HuH-7.5 (cell line): Measurements from ENCODE around the gene ATP11A.
"Not testable (repeated sequence)": the region's sequence is repeated elsewhere in the genome, so short reads cannot be mapped to it uniquely, and the experiment has no call there.

ENCODE experiments used
- DNase-seq: peaks from one replicate; pipeline ENCODE4 v3.0.0; 2011; ENCODE audit warnings: low spot score

Gene ATP11A

GRCh38 chr13:112841303-112842015, 151.6 kb downstream of the ATP11A start:
- DNase-seq, result not testable (repeated sequence)

DNA sequence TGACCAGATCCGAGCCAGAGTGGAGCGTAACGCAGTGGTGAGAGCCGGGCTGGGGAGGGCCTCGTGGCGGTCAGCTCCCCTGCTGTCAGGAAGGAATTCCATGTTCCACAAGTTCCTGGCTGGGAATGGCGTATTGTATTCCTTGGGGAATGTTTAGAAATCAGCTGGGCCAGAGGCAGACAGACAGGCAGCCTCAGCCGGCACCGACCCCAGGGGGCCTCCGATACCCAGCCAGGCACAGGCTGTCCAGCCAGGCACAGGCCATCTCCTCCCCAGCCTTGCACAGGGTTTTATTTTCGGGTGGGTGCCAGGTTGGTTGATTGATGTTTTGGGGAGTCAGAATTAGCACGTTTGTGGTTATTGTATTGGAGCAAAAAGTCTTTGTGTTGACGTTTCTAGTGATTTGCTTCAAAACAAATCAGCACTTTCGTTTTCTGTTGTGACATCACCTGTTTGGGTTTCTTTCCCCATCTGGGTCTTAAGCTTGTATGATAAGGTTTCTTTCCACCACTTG, 152.6 kb downstream of the ATP11A start:
- no peak for DNase-seq

GRCh38 chr13:112842931-112843391, 153.1 kb downstream of the ATP11A start:
- no peak for DNase-seq

GRCh38 chr13:112843392-112844111, 153.7 kb downstream of the ATP11A start:
- no peak for DNase-seq

DNA sequence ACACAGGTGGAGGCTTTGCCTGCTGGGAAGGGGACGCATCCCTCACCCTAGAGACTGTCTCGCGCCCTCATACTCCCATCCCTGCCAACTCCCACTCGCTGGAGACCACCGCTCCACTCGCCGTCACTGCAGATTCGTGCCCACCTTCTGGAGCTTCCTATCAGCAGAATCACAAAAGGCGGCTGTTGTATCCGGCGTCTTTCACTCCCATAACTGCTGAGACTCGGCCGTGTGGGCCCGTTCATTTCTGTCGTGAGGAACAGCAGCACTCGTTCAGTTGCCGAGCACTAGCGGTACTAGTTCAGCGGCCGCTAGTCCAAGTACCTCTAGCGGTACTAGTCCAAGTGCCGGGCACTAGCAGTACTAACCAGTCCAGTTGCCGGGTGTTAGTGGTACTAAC, 154.6 kb downstream of the ATP11A start:
- no peak for DNase-seq

- DNase-seq, result no peak
Measured at GRCh38 chr13:112844879-112845278, 155.0 kb downstream of the ATP11A start.

DNA sequence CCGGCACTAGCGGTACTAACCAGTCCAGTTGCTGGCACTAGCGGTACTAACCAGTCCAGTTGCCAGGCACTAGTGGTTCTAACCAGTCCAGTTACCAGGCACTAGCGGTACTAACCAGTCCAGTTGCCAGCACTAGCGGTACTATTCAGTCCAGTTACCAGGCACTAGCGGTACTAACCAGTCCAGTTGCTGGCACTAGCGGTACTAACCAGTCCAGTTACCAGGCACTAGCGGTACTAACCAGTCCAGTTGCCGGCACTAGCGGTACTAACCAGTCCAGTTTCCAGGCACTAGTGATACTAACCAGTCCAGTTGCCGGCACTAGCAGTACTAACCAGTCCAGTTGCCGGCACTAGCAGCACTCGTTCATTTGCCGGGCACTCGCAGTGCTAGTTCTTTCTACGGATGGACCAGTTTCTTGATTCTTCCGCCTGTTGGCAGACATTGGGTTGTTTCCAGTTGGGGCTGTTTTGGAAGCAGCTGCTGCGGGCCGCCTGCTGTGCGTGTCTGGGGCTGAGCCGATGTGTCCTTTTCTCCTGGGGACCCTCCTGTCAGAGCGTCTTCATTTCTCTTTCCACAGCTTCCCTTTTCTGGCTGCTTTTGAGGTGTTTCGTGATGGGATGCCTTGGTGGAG, 155.8 kb downstream of the ATP11A start:
- no peak for DNase-seq

GRCh38 chr13:112846411-112847115, 156.7 kb downstream of the ATP11A start:
- no peak for DNase-seq

- no peak for DNase-seq
Measured at GRCh38 chr13:112849500-112849899, 159.7 kb downstream of the ATP11A start.

DNA sequence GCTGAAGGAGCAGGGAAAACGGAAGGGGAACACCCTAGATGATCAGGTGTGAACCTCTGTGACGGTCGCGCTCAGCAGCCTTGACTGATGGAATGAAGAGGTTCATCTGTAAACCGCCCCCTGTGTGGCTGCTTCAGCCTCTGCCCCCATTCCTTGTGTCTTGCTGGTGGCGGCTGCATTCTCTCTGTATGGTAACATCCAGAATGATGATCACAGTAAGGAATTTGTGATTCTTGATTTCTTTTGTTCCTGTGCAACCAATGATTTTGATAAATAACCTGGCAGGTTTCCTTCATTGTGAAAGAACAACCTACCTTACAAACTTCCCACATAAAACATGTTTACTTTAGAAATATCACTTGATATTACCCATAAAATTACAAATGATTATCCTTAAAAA, 160.4 kb downstream of the ATP11A start:
- DNase-seq, result no peak

- no peak for DNase-seq
Measured at GRCh38 chr13:112851107-112852038, 161.5 kb downstream of the ATP11A start.

- no peak for DNase-seq
Measured at GRCh38 chr13:112852392-112852791, 162.6 kb downstream of the ATP11A start.

GRCh38 chr13:112852808-112853207, 163.0 kb downstream of the ATP11A start:
- no peak for DNase-seq

DNA sequence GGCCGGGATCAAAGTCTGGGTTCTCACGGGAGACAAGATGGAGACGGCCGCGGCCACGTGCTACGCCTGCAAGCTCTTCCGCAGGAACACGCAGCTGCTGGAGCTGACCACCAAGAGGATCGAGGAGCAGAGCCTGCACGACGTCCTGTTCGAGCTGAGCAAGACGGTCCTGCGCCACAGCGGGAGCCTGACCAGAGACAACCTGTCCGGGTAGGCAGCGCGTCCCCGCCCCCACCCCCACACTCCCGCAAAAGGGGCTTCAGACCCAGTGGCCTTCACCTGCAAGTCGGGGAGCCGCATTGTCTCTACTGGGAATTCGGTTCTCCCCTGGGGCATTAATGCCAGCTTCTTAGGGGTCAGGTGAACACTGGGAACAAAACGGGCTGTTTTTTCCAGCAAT, 164.5 kb downstream of the ATP11A start:
- DNase-seq, result no peak

DNA sequence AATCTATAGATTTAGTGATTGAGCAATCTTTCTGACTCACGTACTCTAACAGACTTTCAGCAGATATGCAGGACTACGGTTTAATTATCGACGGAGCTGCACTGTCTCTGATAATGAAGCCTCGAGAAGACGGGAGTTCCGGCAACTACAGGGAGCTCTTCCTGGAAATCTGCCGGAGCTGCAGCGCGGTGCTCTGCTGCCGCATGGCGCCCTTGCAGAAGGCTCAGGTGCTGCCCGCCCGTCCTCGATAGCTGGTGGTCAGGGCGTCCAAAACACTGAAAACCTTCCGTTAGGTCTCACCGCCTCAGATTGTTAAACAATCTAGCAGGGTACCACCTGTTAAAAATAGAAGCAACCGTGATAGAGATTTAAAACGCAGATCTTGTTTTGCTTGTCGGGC, 166.0 kb downstream of the ATP11A start:
- no peak for DNase-seq

- no peak for DNase-seq
Measured at GRCh38 chr13:112857914-112858490, 168.2 kb downstream of the ATP11A start.

DNA sequence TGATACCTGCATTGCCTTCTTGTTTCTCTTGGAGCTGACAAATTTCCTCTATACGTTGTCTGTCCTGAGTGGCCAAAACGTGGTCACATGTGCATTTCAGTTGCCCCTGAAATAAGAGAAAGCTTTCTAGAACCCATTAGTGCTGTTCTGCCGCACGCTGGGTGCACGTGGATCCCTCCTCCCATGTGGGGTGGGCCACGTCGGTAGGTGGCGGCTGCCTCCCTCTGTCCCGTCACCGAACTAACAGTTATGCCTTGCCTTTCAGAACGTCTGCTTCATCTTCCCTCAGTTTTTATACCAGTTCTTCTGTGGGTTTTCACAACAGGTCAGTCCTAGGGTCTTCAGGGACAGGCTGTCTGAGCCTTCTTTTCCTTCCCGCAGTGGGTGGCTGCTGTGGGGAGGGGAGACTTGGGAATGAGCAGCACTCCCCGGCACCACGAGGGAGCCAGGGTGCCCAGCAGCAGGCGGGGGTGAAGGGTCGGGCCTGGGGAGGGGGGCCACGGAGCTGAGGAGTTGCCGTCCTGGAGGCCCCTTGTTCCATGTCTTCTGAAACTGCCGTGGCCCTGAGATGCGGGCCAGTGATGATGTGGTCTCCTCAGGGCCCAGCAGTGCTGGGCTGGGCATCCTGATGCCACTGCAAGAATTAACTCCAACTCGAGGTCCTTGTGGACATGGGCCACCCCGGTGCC, 169.4 kb downstream of the ATP11A start:
- DNase-seq, result no peak

GRCh38 chr13:112859817-112860190, 170.0 kb downstream of the ATP11A start:
- DNase-seq, result no peak

DNA sequence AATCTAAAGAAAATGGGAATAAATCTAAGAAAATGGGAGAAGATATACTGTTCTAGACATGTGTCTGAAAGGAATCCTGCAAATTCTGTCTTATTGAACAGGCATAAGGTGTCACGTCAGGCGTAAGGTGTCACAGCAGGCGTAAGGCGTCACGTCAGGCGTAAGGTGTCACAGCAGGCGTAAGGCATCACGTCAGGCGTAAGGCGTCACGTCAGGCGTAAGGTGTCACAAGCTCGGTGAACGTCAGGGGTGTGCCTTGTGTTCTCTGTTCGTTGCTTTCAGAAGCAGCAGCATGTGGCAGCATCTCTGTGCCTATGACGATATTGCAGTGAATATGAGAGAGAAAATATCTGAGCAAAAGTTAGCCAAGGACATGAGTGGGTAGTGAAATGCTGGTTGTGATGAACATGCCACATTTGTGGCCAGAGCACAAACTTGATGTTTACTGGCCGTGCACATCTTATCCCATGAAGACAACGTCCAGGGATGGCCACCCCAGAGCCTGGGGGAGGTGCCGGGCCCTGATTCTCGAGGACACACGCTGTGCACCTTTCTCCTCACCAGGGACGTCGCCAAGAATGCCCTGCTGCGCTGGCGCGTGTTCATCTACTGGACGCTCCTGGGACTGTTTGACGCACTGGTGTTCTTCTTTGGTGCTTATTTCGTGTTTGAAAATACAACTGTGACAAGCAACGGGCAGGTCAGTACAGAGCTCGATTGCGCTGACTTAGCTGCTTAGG, 172.2 kb downstream of the ATP11A start:
- DNase-seq, result no peak
